HG03045 (cell line): Measurements from ENCODE around the gene PCDH19.
"Not testable (repeated sequence)": the region's sequence is repeated elsewhere in the genome, so short reads cannot be mapped to it uniquely, and the experiment has no call there.

ENCODE experiments used
- ATAC-seq: cut with Tn5 transposase; IDR thresholded peaks from one replicate; pipeline ENCODE4 v1.9.1; 2021; ENCODE audit warnings: mild to moderate bottlenecking, moderate library complexity; ENCODE audit not compliant: unreplicated experiment

PCDH19 gene

DNA sequence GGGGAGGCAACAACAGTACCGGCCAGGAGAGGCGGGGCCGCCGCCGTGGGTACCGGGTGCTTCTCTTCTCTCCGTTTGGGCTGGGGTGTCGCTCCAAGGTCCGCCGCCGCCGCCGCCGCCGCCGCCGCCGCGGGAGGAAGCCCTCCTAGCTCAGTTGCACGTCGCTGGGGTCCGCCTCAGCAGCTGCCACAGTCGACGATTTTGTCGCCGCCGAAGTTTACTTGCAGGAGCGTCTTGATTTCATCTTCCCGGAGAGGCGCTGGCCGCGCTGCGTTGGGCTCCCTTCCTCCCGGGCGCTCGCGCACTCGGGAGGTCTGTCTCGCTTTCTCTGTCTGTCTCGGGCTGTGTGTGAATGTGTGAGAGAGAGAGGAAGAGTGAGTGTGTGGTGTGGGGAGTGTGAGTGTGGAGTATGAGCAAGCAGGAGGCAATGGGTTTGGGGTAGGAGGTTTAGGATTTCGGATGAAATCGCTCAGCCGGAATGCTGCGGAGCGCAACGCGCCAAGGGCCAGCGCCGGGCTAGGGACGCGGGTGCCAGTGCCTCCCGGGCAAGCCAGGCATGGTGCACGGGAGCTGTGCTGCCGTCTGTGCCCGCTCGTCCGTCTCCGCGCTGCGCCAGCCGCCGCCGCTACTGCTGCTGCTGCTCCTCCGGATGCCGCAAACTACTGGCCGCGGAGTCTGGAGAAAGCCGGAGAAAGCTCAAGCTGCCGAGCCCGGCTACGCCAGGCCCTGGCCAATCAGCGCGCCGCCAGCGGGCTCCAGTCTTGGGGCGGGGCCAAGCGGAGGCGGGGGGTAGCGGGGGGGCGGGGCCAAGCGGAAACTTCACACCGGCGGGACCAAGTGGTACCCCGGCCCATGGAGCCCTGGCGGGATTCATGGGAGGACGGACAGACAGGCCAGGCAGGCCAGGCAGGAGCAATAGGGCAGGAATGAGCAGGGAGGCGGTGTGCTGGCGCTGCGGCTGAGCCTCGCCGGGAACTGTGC is at the start of gene PCDH19:
TSS of gene PCDH19 (minus strand) at position 664 of the 981 bp plus-strand sequence. CDS start 1,676 bp downstream, outside the sequence.
- no peak for ATAC-seq

DNA sequence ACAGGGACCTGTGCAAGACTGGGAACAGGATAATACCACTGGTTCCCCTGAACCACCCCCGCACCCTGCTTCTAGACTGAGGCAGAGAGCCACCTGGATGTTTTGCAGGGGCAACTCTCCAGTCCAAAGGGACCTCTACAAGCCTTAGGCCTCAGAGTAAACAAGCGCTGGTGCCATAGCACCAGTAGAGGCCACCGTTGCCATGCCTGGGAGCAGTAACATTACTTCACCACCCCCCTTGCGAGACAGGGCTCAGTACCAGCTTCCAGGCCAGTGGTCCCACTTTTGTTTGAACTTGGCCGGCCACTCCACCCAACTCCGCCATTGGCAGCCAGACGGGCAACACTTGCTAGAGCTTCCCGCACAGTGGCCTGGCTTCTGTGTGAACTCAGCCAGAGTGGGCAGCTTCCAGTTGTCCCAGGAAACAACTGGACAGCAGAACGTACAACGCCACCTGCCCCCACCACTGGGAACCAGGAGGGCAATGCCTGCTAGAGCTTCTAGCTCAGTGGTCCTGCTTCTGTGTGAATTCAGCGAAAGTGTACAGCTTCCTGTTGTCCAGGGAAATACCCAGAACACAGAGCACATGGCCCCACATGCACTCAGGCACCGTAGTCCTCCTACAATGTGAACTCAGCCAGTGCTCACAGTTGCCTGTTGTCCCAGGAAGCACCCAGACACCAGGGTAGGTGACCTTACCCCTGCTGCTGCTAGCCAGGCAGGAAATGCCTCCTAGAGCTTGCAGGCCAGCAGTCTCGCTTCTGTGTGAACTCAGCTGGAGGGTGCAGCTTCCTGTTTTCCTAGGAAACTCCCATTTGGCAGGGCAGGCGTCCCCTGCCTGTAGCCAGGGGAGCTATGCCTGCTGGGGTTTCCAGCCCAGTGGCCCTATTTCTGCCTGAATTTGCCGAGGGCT is 39.9 kb upstream of the PCDH19 start:
- no peak for ATAC-seq

DNA sequence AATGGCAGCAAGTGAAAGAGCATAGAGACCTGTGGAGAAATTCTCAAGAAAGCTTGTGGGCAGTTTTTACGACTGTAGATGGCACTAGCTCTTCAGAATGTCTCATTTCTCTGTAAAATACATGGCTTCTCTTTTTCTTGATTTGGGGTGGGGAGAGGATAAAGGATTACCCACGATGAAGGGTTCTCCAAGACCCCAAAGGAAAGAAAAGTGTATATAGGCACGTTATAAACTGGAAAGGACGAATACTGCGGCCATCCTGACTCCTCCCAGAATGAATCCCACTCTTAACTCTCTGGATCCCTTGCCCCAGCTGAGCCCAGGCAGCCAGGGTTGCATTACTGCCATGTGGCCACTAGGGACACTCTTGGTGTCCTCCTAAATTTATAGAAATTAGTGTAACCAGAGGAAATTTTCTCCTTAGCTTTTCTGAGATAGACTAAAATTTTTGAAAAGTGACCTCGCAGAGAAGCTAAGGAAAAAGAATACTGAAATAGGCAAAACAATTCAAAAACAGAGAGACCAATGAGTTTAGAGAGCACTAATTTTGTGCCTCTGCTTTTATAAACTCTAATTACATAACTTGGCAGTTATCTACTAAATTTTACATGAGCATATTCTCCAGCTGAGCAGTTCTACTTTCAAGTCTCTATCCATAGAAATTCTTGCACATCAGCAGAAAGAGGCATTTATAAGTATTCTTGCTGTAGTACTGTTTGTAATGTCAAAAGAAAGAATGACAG is 37.8 kb upstream of the PCDH19 start:
- no peak for ATAC-seq

DNA sequence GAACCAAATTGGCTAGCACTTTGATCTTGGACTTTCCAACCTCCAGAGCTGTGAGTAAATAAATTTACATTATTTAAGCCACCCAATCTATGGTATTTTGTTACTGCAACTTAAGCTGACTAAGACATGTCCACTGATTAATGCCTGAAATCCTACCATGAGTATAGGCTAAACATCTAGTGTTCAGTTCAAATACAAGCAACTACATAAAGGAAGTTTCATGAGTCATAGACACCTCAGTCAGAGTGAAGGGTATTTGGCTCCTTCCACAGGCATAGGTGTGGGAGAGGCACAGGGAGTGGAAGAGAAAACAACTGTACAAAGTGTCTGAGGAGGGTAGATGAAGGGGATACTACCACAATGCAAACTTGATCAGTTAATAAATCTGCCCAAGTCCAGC is 35.5 kb upstream of the PCDH19 start:
- ATAC-seq: no peak

DNA sequence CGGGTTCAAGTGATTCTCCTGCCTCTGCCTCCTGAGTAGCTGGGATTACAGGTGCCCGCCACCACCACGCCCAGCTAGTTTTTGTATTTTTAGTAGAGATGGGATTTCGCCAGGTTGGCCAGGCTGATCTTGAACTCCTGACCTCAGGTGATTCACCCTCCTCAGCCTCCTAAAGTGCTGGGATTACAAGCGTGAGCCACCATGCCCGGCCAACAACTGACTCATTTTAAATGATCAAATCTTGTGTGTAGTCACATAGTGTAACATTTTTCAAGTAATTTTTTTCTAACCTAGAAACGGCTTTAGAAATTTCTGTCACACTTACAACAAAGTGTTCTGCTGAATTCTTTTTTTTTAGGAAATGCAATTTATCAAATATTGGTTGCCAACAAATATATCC is 31.2 kb upstream of the PCDH19 start:
- not testable (repeated sequence) for ATAC-seq

DNA sequence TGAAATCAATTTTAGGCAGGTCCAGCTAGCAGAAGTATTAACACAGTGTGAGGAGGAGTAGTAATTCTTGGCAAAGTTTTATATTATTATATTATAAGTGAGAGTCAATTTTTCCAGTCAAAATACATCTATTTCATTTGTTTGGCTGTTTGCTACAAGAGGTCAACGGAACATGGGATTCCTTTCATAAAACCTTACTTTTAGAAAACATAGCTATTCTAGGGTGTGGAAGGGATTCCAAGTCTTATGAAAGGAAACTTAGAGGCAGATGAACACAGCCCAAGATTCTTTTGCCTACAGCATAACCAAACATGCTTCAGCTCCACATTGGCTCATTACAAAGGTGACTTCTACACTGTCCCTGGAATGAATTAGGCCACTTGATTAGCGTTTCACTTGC is 29.9 kb upstream of the PCDH19 start:
- ATAC-seq: no peak

- no peak for ATAC-seq
Observed at GRCh38 chrX:100435726-100436125, 25.7 kb upstream of the PCDH19 start.

- no peak for ATAC-seq
Observed at GRCh38 chrX:100424012-100424411, 13.9 kb upstream of the PCDH19 start.

GRCh38 chrX:100418556-100418955 is 8.5 kb upstream of the PCDH19 start:
- no peak for ATAC-seq

DNA sequence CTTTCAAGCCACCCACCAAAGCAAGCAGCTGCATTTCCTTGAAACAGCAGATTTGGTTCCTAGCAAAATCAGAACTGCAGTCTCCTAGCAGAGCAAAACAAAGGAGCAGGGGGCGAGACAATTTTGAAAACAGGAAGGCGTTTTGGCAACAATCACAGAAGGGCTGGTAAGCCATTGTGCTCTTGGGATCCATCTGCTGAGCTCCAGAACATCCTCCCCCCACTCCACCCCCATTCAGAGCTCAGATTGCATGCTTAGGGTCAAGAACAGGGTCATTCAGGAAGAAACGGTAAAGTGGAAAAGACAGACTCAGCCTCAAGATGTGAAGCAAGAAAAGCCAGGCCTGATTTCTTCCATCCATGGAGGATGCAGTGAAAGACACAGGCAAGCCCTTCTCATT is 7.6 kb upstream of the PCDH19 start:
- ATAC-seq: no peak

DNA sequence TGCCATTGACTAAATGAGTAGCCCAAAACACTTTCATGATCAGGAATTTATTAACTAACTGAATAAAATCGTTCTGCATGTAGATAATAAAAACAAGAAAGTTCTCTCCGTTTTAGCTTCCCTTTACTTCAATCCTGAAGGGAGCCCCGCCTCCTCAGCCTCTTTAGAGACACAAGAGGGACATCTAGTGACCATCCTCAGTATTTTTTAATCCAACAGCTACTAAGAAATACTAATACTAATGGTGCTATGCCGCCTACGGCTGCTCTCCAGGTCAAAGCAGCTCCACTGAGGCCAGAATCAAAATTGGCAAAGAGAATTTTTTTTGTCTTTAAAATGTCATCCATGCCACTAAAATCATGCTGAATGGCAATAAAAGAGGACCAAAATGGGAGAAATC is 3.2 kb upstream of the PCDH19 start:
- ATAC-seq: no peak

- ATAC-seq: no peak
Observed at GRCh38 chrX:100411802-100412715, 2.0 kb upstream of the PCDH19 start.

DNA sequence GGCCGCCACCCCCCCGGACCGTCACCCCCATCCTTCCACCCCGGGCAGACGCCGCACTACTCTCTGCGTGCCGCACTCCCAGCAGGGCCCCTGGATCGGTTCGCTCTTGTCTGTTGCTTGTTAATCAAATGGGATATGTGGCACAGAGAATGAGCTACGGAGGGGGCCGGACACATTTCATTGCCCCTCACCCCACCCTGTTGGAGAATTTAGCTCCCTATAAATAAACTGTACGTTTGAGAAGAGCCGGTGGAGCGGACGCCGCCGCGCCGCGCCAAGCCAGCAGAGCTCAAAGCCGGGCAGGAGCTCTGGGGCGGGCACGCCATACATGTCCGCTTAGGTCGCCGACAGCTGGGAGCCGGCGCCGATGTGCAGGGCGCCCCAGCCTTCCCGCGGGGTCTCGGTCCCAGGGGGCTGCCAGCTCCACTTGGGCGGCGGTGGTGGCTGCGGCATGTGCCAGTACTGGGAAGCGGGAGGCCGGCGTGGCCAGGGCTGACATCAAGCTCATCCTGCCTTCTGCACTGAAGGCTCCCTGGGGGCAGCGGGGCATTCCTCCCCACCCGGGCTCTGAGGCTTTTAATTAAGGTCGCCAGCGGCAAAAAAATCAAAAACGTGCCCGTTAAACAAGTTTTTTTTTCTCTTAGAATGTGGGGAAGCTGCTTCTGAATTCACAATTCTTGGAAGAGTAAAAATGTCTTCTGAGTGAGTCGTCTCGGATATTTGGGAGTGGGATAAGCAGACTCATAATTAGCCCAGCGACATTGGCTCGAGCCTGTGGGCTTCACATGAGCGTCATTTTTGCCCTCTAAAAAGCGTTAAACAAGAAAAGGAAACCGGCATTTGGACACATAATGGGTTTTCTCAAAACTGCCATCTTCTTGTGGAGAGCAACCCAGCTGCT is 1.1 kb upstream of the PCDH19 start:
- ATAC-seq: no peak

GRCh38 chrX:100408713-100409609 is 1.1 kb downstream of the PCDH19 start:
- no peak for ATAC-seq

DNA sequence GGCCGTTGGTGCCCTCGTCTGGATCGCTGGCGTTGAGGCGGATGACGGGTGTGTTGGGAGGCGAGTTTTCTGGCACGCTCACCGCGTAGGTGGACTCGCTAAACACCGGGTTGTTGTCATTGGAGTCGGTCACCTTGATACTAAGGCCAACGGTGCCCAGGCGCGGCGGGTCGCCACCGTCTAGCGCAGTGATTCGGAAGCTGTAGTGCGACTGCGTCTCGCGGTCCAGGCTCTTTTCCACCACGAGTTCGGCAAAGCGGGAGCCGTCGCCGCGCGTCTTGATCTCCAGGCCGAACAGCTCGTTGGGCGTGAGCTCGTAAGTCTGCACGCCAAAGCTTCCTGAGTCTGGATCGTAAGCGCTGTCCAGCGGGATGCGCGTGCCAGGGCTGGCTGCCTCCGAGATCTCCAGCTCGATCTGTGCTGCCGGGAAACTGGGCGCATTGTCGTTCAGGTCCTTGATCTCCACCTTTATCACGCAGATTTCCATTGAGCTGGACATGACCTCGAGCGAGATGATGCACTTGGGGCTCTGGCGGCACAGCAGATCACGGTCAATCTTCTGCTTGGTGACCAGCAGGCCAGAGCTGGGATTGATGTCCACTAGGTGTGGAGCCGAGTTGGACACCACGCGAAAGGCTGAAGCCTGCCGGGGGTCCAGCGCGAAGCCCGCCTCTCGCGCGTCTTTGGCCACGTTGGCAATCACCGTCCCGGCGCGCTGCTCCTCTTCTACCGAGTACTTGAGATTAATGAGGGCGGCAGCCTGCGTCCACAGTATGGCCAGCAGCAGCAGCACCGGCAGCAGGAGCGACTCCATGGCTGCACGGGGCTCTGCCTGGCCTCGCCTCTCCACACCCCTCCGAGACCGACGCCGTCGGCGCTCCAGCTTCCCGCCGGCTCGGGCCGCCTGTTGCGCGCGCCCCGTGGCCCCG is 2.0 kb downstream of the PCDH19 start:
- ATAC-seq: no peak

GRCh38 chrX:100407147-100407783 is 2.8 kb downstream of the PCDH19 start:
- ATAC-seq: no peak
